Gastroesophageal sphincter (tissue), 3 donors: ENCODE measurements around the gene DENND4C.
"Not testable (repeated sequence)": the region's sequence is repeated elsewhere in the genome, so short reads cannot be mapped to it uniquely, and the experiment has no call there.

ENCODE experiments used
- EP300 ChIP-seq: sonication (generic); formaldehyde crosslinking; IDR thresholded peaks from one replicate; pipeline ENCODE4 v1.6.1; 2017; ENCODE audit warnings: antibody characterized with exemption, mild to moderate bottlenecking
- TF ChIP-seq, protein P1 (sequence below), 4 experiments: fragments of 200-600 bp in 2 of 4; fragments of 450-650 bp in 2 of 4; sonication (generic) in 1 of 4; IDR thresholded peaks; one replicate each; pipeline ENCODE4 v1.5.1; 2017 to 2019; ENCODE audit warnings: antibody characterized with exemption in 4 of 4, mild to moderate bottlenecking in 2 of 4, moderate library complexity in 2 of 4

DNA sequence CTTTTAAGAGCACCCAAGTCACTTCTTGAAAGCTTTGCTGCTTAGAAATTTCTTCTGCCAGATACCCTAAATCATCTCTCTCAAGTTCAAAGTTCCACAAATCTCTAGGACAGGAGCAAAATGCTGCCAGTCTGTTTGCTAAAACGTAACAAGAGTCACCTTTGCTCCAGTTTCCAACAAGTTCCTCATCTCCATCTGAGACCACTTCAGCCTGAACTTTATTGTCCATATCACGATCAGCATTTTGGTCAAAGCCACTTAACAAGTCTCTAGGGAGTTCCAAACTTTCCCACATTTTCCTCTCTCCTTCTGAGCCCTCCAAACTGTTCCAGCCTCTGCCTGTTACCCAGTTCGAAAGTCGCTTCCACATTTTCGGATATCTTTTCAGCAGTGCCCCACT is 21.1 kb downstream of the DENND4C start:
- TF ChIP-seq, protein P1, sequence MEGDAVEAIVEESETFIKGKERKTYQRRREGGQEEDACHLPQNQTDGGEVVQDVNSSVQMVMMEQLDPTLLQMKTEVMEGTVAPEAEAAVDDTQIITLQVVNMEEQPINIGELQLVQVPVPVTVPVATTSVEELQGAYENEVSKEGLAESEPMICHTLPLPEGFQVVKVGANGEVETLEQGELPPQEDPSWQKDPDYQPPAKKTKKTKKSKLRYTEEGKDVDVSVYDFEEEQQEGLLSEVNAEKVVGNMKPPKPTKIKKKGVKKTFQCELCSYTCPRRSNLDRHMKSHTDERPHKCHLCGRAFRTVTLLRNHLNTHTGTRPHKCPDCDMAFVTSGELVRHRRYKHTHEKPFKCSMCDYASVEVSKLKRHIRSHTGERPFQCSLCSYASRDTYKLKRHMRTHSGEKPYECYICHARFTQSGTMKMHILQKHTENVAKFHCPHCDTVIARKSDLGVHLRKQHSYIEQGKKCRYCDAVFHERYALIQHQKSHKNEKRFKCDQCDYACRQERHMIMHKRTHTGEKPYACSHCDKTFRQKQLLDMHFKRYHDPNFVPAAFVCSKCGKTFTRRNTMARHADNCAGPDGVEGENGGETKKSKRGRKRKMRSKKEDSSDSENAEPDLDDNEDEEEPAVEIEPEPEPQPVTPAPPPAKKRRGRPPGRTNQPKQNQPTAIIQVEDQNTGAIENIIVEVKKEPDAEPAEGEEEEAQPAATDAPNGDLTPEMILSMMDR (IDR thresholded peaks at IDR 0.05): not testable (repeated sequence)
- not testable (repeated sequence) for TF ChIP-seq EP300
